GM21367 (cell line): ENCODE measurements around the gene NEK3.
"Not testable (repeated sequence)": the region's sequence is repeated elsewhere in the genome, so short reads cannot be mapped to it uniquely, and the experiment has no call there.

Experiments used
- ATAC-seq: cut with Tn5 transposase; IDR thresholded peaks from one replicate; pipeline ENCODE4 v1.9.1; 2021; ENCODE audit not compliant: unreplicated experiment

NEK3 gene

DNA sequence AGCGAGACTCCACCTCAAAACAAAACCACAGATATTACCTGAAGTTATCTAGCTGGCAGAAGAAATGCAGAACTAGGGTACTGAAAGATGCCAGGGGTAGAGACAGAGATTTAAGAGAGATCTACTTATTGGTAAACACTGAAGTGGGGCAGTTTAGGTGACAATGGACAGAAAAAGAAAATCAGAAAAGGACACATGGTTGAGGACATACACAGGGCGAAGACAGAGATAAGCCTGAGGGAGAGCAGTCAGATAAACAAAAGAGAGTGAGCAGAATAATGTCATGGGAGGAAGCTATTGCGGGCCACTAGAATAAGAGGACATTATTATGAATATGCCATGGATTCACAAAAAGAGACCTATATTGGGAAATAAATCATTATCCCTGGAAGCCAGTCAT lies 33.9 kb downstream of the NEK3 start:
- ATAC-seq: no peak

DNA sequence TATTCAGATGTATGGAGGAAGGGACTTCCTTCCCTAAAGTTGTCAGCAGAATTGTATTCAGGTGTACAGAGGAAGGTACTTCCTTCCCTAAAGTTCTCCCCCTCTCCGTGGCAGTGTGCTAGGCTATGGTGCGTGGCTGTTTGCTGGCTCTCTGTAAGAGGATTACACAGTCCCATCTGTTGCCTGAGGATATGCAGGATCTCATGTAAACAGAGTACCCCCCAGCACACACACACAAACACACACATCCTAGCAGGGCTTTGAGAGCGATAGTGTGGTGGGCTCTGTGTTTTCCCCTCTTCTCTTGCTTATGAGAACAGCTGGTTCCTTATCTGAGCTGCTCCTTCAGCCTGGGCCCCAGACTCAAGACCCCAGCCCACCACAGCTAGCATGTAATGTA lies 40.8 kb downstream of the NEK3 start:
- no peak for ATAC-seq

DNA sequence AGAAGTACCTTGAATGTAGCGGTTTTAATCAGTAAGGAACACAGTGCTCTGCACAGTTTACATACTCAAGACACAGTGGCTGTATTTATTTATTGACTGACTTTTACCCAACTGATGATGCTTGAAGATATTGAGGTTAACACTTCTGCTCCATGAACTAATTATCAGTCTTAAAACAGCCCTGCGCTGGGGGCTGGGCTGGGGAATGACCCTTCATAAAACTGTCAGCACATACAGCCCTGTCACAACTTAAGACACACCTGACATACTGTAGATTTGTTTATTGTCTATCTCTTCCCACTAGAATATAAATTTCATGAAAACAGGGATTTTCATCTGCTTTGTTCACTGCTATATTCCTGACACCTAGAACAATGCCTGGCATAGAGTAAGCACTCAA lies 41.3 kb downstream of the NEK3 start:
- no peak for ATAC-seq

DNA sequence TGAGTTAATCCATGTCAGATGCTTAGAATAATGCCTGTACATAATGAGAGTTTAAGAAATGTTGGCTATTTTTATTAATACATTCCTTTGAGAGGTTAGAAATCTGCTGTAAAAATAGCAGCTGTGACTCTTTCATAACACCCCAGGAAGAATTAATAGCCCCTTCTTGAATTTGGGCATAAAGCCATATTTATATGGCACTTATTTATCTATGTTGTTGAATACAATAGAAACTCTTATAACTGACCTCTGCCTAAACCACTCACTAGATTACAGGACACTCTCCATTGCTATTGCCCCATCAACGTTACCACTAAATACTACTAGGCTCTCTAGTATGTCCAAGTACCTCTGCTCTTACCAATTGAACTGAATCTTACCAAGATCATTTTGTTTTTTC lies 46.8 kb downstream of the NEK3 start:
- no peak for ATAC-seq

DNA sequence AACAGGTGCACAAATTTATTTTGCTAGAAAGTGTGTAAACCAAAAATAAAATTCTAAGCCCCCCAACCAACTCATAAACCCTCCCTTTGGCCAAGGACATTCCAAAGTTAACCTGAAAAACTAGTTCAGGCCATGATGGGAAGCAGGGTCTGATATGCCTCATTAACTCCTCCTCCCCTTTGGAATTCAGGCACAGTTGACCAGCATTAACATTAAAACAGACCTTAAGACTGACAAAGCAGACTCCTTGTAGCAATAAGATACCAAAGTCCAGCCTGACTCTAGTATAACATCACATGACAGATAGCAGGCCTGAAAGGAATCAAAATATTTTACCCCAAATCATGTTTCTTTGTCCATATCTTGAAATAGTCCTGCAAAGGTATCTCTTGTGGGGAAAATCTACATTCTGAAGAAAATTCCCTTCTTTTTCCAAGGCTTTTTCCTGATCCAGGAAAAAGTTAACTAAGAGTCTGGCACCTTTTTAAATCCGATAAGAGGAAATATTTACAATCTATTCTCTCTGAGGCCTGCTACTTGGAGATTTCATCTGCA lies 50.2 kb downstream of the NEK3 start:
- no peak for ATAC-seq

DNA sequence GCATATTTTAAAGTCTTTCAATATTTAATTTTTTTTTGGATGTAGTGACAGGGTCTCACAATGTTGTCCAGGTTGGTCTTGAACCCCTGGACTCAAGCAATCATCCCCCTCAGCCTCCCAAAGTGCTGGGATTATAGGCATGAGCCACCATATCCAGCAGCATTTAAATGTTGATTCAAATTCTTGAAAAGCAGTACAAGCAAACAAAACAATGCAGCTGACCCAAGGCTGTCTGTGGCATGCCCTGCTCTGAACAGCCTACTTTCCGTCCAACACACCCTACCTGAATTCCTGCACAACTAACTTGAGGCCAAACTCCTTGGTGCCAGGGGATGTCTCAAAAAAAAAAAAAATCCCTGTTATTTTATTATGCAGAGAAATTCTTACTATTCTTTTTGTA lies 53.6 kb downstream of the NEK3 start:
- ATAC-seq: no peak

DNA sequence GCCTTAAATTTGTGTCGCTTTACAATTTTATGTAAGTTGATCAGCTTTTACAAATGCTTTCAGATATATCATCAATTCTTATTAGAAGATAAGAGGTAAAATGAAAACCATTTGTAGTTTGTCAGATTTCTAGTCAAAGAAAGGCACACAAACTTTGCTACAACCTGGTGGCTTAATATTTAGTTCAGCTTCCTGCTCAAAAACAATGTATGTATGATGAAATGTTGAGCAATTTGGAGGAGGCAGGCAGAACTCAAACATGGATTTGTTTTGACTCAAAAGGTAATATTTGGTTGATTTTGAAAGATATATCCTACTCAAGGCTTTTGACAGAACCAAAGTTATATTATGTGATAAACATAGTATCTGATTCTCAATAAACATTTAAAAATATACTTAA lies 54.8 kb downstream of the NEK3 start:
- ATAC-seq: no peak

DNA sequence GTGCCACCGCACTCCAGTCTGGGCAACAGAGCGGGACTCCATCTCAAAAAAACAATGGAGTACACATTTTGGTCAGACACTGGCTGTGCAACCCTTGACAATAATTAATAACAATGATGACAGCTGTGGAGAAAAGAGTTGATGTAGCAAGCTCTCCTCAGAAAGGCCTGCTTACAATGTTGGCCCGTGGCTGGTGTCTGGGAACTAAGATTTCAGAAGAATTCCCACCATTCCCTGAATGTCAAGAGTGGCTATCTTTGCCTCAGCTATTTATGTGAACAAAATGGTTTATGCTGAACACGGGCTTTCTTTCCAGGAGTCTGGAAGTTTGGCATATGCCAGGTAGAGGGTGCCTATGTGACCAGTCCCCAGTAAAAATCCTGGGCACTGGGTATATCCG lies 56.0 kb downstream of the NEK3 start:
- no peak for ATAC-seq

DNA sequence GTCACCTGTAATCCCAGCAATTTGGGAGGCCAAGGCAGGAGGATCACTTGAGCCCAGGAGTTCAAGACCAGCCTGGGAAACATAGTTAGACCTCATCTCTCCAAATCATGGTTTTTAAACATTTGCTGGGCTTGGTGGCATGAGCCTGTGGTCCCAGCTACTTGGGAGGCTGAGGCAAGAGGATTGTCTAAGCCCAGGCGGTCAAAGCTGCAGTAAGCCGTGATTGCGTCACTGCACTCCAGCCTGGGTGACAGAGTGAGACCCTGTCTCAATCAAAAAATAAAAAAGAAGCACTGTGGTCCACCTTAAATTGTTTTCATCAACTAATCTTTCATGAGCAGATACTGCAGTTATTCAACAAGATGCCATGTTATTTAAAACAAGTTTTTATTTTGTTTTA lies 57.0 kb downstream of the NEK3 start:
- ATAC-seq: not testable (repeated sequence)

DNA sequence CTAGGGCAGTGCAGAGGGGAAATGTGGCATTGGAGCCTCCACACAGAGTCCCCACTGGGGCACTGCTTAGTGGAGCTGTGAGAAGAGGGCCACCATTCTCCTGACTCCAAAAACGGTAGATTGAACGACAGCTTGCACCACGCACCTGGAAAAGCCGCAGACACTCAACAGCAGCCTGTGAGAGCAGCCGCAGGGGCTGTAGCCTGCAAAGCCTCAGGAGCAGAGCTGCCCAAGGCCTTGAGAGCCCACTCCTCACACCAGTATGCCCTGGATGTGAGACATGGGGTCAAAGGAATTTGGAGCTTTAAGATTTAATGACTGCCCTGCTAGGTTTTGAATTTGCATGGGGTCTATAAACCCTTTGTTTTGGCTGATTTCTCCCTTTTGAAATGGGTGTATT lies 62.2 kb downstream of the NEK3 start:
- no peak for ATAC-seq

DNA sequence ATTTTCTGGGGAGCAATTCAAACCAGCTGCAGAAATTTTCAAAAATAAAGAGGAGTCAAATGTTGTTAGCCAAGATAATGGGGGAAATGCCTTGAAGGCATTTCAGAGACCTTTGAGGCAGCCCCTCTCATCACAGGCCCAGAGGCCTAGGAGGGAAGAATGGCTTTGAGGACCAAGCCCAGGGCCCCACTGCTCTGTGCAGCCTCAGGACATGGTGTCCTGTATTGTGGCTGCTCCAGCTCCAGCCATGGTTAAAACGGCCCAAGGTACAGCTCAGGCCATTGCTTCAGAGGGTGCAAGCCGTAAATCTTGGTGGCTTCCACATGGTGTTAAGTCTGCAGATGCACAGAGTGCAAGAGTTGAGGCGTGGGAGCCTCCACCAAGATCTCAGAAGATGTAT lies 62.6 kb downstream of the NEK3 start:
- ATAC-seq: no peak

DNA sequence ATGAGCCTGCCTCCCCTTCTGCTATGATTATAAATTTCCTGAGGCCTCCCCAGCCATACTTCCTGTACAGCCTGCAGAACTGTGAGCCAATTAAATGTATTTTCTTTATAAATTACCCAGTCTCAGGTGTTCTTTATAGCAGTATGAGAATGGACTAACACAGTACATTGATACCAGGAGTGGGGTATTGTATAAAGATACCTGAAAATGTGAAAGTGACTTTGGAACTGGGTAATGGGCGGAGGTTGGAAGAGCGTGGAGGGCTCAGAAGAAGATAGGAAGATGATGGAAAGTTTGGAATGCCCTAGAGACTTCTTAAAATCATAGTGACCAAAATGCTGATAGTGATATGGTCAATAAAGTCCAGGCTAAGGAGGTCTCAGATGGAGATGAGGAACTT lies 63.3 kb downstream of the NEK3 start:
- no peak for ATAC-seq

DNA sequence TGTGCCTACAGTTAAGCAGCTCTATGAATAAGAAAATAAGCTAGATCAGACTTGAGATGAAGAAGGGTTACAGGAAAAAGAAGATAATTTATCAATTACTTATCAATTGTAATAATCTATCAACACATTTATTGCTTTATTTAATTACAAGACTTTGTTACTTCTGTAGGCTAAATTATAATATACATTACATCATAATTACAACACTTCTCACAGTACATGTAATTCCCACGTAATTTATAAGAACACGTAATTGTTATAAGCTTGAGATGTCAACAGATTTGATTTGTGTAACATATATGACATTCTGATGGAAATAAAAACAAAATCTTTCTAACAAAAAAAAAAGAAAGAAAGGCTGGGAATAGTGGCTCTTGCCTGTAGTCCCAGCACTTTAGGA lies 67.3 kb downstream of the NEK3 start:
- ATAC-seq: no peak

DNA sequence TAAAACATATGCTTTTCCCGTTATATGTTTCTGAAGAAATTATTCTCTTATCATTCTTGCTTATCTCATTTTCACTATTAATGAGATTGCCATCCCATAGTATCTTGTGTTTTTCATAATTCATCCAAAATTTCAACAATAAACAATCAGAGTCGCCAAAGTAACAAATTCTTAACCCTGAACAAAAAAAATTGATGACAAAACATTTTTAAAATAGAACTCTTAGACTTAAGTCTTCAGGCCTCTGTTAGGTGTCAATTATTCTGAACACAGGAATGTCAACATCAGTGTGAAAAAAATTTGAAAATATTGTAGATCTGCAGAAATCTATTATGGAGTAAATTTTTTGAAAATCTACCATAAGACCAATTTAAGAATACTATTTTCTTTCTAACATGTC lies 67.9 kb downstream of the NEK3 start:
- no peak for ATAC-seq

DNA sequence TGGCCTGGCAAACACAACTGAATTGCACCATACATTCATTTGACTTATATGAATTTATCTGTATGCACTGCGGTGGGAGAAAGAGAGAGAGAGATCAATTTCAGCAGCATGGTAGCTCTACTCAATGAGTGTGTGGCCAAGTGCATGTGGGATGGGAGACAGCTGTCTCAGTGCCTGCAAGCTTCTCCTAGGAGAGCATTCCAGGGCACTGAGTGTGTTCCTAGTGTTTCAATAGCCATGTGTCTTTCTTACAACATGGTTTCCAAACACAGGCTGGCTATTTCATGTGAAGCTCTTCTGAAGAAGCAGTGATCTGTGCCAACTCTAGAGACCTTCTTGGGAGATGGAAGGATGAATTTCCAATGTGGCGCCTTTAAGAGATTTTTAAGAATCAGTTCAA lies 74.0 kb downstream of the NEK3 start:
- no peak for ATAC-seq

DNA sequence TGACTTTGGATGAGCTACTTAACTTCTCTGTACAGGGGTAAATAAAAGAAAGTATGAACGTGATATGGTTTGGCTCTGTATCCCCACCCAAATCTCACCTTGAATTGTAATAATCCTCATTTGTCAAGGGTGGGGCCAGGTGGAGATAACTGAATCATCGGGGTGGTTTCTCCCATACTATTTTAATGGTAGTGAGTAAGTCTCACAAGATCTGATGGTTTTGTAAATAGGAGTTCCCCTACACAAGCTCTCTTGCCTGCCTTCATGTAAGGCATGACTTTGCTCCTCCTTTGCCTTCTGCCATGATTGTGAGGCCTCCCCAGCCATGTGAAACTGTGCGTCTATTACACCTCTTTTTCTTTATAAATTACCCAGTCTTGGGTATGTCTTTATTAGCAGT lies 74.4 kb downstream of the NEK3 start:
- not testable (repeated sequence) for ATAC-seq
